Activated CD8-positive, alpha-beta T cell treated with anti-CD3 and anti-CD28 coated beads for 36 hours (primary cell): ENCODE data around the gene PRSS36. TPM values are rescaled to one million over a fixed set of nuclear protein-coding genes. Genes with fewer than 3 reads are reported as not detected.

Experiments used
- ATAC-seq: fragments of 200-7000 bp; cut with Tn5 transposase; one replicate; pipeline ENCODE4 v1.10.0; 2021; ENCODE audit warnings: mild to moderate bottlenecking, moderate library complexity
- CTCF ChIA-PET: fragments of 350-600 bp; sonication (Branson Sonifier 250); formaldehyde crosslinking; loops from one replicate; lab custom pipeline; 2021; ENCODE audit warnings: antibody characterized with exemption; lab: Charles Lee
- POLR2A ChIA-PET: fragments of 350-600 bp; sonication (Branson Sonifier 250); formaldehyde crosslinking; loops from one replicate; lab custom pipeline; 2021; ENCODE audit warnings: antibody characterized with exemption; lab: Charles Lee
- DNase-seq: peaks from one replicate; pipeline ENCODE4 v3.0.0-alpha.2; 2020
- H3K27ac Mint-ChIP-seq: one replicate; pipeline ENCODE4 v1.8.0; 2021; ENCODE audit warnings: mild to moderate bottlenecking, mixed read lengths
- H3K27me3 Mint-ChIP-seq: one replicate; pipeline ENCODE4 v1.8.0; 2021; ENCODE audit warnings: mixed read lengths
- H3K36me3 Mint-ChIP-seq: one replicate; pipeline ENCODE4 v1.8.0; 2021; ENCODE audit warnings: low read depth, mixed read lengths
- H3K4me1 Mint-ChIP-seq: one replicate; pipeline ENCODE4 v1.8.0; 2021; ENCODE audit warnings: low read depth, mixed read lengths
- H3K4me3 Mint-ChIP-seq: one replicate; pipeline ENCODE4 v1.8.0; 2021; ENCODE audit warnings: mild to moderate bottlenecking, moderate library complexity, mixed read lengths
- H3K9me3 Mint-ChIP-seq: one replicate; pipeline ENCODE4 v1.8.0; 2021; ENCODE audit warnings: mixed read lengths
- intact Hi-C: fragments of 100-400 bp; cut with micrococcal nuclease; formaldehyde crosslinking; loops from one replicate; pipeline ENCODE4 v1.10.0; 2022
- total RNA-seq, 2 experiments: library from RNA; stranded (reverse); gene quantifications; one replicate each; pipeline ENCODE4 v1.2.3, GENCODE V29; 2021
- TF ChIP-seq, protein P1 (sequence below): fragments of 200-600 bp; IDR thresholded peaks from one replicate; pipeline ENCODE4 v1.8.0; 2022; ENCODE audit warnings: antibody characterized with exemption, mild to moderate bottlenecking

PRSS36 gene
- total RNA-seq, 2 experiments from 2014 or later: 0.18 to 0.72 TPM

DNA sequence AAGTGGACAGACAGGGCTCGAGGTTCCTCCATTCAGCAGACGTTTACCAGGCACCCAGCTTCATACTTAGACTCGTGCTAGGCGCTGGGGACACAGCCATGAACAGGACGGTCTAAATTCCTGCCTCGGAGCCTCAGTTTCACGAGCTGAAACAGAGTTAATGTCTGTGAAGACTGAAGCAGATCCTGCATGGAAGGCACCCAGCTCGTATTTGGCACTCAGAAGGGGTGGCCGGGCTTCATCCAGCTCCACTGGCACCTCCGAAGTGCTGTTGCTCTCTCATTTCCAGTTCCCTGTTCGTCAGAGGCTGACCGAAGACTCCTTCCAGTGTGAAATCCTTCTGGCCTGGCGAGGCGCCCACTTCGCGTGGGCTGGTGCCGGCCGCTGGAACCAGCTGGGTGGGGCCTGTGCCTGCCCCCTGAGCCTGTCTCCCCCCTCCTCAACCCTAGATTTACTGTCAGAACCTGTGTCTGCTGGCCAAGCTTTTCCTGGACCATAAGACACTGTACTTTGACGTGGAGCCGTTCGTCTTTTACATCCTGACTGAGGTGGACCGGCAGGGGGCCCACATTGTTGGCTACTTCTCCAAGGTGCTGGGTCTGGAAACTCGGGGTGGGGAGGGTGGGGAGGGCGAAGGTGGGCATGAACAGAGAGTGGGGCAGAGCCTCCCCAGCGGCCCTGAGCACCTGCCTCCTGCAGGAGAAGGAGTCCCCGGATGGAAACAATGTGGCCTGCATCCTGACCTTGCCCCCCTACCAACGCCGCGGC lies 20.1 kb downstream of the PRSS36 start:
- no peaks in the 10 kb centered on the region for H3K9me3 Mint-ChIP-seq
- no peak for ATAC-seq
- H3K36me3 Mint-ChIP-seq: peaks cover 17% of the 10 kb centered on the region
- peaks cover 2% of the 10 kb centered on the region for H3K4me1 Mint-ChIP-seq
- H3K27me3 Mint-ChIP-seq: no peaks in the 10 kb centered on the region
- TF ChIP-seq, protein P1, sequence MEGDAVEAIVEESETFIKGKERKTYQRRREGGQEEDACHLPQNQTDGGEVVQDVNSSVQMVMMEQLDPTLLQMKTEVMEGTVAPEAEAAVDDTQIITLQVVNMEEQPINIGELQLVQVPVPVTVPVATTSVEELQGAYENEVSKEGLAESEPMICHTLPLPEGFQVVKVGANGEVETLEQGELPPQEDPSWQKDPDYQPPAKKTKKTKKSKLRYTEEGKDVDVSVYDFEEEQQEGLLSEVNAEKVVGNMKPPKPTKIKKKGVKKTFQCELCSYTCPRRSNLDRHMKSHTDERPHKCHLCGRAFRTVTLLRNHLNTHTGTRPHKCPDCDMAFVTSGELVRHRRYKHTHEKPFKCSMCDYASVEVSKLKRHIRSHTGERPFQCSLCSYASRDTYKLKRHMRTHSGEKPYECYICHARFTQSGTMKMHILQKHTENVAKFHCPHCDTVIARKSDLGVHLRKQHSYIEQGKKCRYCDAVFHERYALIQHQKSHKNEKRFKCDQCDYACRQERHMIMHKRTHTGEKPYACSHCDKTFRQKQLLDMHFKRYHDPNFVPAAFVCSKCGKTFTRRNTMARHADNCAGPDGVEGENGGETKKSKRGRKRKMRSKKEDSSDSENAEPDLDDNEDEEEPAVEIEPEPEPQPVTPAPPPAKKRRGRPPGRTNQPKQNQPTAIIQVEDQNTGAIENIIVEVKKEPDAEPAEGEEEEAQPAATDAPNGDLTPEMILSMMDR: no peak
- POLR2A ChIA-PET: interaction anchor here (0.8 kb wide), 1 partner anchor 66 kb away, joined by 3 read pairs; no protein-coding TSS in a partner anchor
- no peak overlapping the region for H3K4me3 Mint-ChIP-seq
- no peak overlapping the region for H3K27ac Mint-ChIP-seq
- CTCF ChIA-PET: interaction anchor here (3.0 kb wide), 1 partner anchor 12 kb away, joined by 12 read pairs; no protein-coding TSS in a partner anchor
- DNase-seq: no peak
- intact Hi-C loops: no loop called here

GRCh38 chr16:31128711-31129567 lies 20.9 kb downstream of the PRSS36 start:
- ChIA-PET POLR2A (interaction anchor here (0.8 kb wide), 1 partner anchor 66 kb away, joined by 3 read pairs; no protein-coding TSS in a partner anchor), CTCF (interaction anchor here (0.7 to 3.0 kb wide), 2 partner anchors 13 kb away, joined by 3 to 12 read pairs; no protein-coding TSS in a partner anchor)
- H3K4me1 Mint-ChIP-seq: peaks cover 2% of the 10 kb centered on the region
- ATAC-seq (no peak), DNase-seq (no peak)
- intact Hi-C loops: no loop called here
- no peak overlapping the region for H3K27ac Mint-ChIP-seq
- TF ChIP-seq, protein P1: no peak
- peaks cover 21% of the 10 kb centered on the region for H3K36me3 Mint-ChIP-seq
- H3K9me3 Mint-ChIP-seq: no peaks in the 10 kb centered on the region
- H3K4me3 Mint-ChIP-seq: no peak overlapping the region
- H3K27me3 Mint-ChIP-seq: no peaks in the 10 kb centered on the region

GRCh38 chr16:31127182-31127581 lies 22.7 kb downstream of the PRSS36 start:
- ChIA-PET CTCF (interaction anchor here (1.9 kb wide), 1 partner anchor 15 kb away, joined by 8 read pairs; no protein-coding TSS in a partner anchor), POLR2A (interaction anchor here (1.2 kb wide), 1 partner anchor 10 kb away, joined by 5 read pairs; the partner anchor contains the start of gene KAT8)
- Mint-ChIP-seq H3K27ac (no peak overlapping the region), H3K4me3 (no peak overlapping the region), H3K36me3 (peaks cover 27% of the 10 kb centered on the region), H3K27me3 (no peaks in the 10 kb centered on the region), H3K4me1 (peaks cover 2% of the 10 kb centered on the region), H3K9me3 (no peaks in the 10 kb centered on the region)
- ATAC-seq: no peak
- TF ChIP-seq, protein P1: no peak
- intact Hi-C loops: no loop called here
- DNase-seq: no peak

- ATAC-seq: no peak
- no peak overlapping the region for H3K27ac Mint-ChIP-seq
- no peaks in the 10 kb centered on the region for H3K27me3 Mint-ChIP-seq
- H3K9me3 Mint-ChIP-seq: no peaks in the 10 kb centered on the region
- ChIA-PET CTCF (interaction anchor here (1.9 kb wide), 1 partner anchor 16 kb away, joined by 8 read pairs; no protein-coding TSS in a partner anchor), POLR2A (no interaction called here)
- H3K4me1 Mint-ChIP-seq: peaks cover 2% of the 10 kb centered on the region
- H3K36me3 Mint-ChIP-seq: peaks cover 33% of the 10 kb centered on the region
- no peak overlapping the region for H3K4me3 Mint-ChIP-seq
- intact Hi-C loops: no loop called here
- TF ChIP-seq, protein P1: no peak
- no peak for DNase-seq
Measured at GRCh38 chr16:31125844-31126243, 24.0 kb downstream of the PRSS36 start.
